ENCODE results near the gene ILKAP.

DNA sequence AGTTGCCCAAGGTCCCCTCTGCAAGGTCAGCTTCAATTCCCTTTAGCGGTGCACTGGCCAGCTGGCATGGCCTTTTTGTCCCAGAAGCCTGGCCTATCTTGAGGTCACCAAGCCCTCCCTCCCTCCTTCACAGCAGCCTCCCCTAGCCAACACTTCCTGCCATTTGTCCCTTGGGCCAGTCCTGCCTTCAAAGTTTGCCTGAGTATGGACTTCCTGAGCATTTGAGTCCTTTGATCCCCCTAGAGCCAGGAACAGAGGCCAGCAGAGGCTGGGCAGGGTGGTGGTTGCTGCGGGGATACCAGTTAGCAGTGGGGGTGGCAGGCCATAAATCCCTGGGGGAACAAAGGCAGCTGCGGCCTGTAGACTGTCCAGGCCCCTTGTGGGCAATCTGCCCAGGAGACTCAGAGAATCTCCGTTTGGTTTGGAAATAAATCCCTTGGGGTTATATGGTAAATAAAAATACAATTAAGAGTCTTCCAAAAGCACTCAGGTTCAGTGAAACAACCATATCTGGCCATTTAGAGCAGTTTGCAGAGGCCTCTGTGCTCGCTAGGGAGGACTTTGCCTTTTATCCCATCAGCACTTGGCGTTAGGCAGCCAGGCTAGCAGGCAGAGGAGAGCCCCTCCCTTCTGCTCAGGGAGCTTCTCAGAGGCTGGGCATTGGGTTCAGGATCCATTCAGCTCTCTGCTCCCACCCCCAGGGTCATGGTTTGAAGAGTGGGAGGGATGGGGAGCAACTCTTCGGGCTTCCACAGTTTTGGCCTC, 39.4 kb upstream of the ILKAP start:
- TF ChIP-seq POLR2A (IDR thresholded peaks at IDR 0.05; ENCODE audit: low read depth, low read length): no peak
- TF ChIP-seq POLR2AphosphoS5 (IDR thresholded peaks at IDR 0.05; ENCODE audit: low read depth, low read length): no peak
- TF ChIP-seq TAF1 (IDR thresholded peaks at IDR 0.05; ENCODE audit: low read depth, low read length): no peak
- no peak for TF ChIP-seq SPI1 (IDR thresholded peaks at IDR 0.05; ENCODE audit: low read depth, low read length)
